NAMALWA (cell line): ENCODE data around the gene GRIK5.

ENCODE experiments used
- DNase-seq: peaks from one replicate; pipeline ENCODE4 v3.0.0-alpha.2; 2015; ENCODE audit warnings: low spot score

The GRIK5 gene

DNA sequence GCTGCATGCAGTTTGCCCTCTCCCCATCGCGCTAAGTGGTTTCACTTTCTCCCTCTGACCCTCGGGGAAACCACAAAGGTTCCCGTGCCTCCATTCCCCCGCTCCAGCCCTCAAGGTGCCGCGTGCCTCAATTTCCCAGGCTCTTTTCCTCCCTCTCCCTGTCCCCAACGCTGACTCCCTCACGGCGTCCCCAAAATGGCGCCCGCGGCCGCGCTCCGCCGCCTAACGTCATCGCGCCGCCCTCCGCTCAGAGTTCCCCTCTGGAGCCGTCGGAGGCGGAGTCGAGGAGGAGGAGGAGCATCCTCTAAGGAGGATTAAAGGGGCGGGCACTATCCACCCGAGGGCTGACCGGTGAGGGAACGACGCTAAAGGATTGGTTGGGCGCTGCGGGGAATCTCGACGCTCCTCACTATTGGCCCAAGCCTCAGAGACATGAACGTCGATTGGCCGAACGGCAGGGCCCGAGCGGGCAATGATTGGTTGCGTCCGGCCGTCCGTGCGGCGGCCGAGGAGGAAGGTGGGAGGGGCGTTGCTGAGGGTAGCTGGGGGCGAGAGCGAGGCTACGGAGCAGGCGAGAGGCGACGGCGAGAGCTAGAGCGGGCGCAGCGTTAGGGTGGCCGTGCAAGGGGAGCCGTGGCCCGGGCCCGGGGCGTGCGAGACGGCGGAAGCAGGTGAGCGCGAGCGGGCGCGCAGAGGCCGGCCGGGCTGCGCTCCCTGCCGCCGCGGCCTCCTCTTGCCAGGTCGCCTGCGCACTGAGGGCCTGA lies 5.8 kb upstream of the GRIK5 start, which contains the start of gene ZNF574:
Gene ZNF574, plus strand, starts transcription at position 551 of the 764 bp plus-strand sequence. CDS start 2,441 bp downstream, outside the sequence.
- peak; percentile 100 for DNase-seq

DNA sequence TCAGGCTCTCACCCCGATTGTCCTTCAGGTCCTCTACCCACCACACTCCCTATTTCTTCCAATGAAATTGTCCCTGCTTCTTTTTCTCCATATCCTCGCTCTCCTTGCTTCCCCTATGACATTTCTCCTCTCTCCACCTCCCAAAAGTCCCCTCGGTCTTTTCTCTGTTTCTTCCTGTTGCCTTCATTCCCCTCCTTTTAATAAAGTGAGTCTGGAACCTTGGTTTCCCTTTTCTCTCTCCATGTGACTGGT lies 5.3 kb upstream of the GRIK5 start:
- no peak for DNase-seq

DNA sequence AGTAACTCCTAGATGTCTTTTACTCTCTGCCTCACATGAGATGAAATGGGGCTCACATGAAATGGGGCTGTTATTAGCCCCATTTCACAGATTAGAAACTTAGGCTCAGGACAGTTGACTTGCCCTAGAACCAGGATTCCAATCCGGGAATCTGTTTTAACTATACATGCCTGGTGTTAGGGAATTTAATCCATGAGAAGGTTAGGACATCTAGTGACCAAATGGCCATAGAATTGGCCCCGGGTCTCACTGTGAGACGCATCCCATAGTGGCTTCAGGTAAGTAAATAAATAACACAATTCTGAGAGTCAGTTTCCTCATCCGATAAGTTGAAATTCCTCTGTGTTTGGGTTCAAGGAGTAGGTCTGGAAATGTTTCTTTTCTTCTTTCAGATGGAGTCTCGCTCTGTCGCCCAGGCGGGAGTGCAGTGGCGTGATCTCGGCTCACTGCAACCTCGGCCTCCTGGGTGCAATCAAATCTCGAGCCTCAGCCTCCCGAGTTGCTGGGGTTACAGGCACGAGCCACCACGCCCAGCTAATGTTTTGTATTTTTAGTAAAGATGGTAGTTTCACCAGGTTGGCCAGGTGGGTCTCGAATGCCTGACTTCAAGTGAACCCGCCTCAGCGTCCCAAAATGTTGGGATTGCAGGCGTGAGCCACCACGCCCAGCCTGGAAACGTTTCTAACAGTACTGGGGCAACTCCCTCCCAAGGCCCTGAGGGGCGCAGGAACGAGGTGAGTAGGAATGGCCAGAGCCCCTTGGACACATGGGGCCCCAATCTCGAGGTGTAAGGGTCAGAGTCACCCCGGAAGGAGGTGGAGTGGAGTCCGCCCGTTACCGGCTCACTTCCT lies 4.7 kb upstream of the GRIK5 start:
- no peak for DNase-seq

DNA sequence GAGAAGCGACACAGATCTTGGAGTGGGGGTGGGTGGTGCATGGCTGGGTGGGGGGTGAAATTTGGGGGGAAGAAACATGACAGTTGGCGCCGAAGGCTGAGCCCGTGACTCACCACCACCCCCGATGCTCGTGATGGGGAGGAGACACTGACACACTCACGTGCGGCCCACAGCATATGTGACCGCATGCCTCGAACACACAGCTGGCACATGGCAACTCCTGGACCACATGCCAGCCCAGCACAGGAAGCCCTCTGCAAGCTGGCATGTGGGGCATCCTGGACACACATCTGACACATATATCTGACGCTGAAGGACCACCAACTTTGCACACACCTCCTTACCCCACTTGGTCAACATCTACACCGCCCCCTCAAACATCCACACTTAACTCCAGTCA lies 1.2 kb upstream of the GRIK5 start:
- DNase-seq, result no peak

DNA sequence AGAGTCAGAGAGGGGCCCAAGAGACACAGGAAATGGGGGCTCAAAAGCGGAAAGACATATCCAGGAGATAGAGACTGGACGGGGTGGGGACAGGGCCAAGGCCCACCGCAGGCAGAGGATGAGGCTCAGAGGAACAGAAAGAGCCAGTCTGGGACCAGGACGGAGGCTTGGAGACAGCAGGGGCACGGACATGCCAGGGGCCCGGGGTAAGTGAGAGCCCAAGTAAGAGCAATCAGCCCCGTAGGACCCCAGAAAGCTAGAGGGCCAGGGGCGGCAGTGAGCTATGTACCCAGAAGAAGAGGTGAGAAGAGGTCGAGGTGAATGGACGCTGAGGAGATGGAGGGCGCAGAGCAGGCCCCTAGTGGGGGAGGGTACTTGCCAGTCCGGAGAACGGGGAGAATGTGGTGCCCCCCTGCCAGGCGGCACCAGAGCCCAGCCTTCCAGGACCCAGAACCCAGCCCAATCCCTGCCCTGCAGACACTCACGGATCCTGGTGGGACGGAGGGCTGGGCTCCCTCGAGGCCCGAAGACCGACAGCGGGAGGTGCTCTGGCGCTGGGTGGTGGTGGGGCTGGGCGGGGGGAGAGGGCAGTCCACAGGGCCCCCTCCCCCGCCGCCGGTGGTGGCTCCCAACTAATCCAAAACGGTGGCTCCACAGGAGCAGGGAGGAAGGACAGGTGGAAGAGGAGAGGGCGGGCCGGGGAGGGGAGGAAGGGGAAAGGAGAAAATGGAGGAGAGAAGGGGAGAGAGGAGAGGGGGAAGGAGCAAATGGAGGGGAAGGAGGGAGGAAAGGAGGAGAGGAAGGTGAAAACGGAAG lies 1.0 kb downstream of the GRIK5 start:
- no peak for DNase-seq

DNA sequence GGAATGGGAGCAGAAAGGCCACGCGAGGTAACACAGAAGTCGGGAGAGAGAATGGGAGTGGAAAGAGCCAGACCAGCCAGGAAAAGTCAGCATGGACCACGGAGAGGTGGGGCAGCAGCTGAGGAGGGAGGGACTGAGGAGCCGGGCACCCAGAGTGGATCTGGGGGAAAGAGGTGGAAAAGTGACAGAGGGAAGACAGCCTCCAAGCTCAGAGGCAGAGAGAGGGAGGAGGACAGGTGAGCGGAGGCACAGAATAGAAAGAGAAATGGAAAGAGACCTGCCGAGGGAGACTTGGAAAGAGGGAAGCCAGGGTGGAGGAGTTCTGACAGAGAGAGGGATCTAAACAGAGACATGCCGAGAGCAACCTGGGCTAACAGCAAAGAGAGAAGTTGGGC lies 1.6 kb downstream of the GRIK5 start:
- no peak for DNase-seq

DNA sequence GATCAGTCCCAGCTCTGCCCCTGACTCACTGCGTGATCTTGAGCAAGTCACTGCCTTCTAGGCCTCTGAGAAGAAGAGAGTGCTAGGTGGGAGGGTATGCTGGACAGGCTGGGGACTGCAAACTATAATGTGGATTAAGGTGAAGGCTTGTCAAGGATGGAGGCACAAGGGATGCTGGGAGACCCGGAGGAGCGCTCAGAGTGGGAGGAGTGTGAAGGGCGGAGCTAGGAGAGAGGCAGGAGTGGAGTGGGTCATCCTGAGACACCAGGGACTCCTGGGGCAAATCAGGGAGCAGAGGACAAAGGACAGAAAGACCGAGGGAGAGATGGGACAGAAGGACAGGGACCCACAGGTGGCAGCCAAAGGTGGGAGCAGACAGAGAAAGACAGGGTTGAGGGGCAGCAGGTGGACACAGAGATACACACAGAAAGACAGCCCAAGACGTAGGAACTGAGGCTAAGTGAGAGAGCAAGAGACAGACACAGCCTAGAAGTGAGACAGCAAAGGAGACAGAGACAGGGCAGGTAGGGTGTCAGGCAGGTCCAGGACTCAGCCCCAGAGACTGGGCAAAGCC lies 2.6 kb downstream of the GRIK5 start:
- no peak for DNase-seq

DNA sequence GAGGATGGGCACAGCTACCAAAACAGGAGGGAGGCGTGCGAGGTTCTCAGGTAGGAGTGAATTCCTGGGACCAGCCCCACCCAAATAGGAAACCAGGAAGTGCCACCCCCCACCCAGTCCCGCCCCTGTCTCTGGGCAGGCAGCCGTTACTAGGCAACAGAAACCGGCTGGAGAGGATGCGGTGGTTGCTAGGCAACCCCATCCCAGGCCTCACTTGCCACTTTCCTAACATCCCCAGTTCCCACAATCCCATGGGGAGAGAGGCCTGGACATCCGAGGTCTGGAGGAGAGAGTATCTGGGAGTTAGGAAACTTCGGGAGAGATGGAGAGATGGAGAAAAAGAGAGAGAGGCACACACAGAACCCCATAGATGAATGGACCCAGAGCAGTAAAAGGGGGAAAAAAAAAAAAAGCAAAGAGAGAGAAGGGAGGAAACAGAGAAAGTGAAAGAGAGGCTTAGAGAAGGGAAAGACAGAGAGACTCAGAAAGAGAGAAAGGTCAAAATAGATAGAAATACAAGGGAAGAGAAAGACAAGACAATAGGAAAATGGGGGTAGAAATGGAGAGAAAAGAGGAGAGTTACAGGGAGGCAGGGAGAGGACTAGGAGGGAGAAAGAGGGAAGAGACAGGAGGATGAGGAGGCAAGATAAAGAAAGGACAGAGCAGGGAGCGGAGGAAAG lies 3.8 kb downstream of the GRIK5 start:
- DNase-seq, result peak; percentile 44

DNA sequence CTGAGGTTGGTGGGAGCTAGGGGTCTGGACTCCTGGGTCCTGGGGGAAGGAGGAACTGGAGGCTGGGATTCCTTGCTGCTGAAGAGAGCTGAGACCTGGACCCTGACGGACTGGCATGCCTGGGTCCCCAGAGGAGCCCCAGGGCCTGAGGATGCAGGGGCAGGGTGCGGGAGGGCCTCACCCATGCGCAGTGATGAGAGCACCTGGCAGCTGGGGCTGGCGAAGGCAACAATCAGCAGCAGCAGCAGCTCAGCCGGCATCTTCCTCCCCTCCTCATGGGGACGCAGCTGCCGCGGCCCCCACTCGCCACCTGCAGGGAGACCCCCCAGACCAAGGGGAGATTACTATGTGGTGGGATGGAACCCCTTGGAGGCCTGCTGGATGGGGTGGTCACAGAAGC lies 4.5 kb downstream of the GRIK5 start:
- no peak for DNase-seq

DNA sequence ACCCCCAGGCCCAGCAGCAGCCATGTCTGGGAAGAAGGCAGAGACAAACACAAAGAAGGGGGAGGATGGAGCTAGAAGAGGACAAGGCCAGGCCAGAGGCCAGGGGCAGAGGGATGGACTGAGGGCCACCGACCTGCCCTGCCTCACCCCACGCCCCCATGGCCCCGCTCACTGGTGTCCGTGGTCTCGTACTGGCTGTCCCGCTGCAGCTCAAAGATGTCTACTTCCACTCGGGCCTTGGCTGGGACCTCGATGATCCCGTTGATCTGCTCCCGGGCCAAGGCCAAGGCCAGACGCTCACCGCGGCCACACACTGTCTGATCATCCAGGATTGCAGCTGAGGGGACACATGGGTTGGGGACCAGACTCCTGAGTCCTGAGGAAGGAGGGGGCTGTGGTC lies 5.0 kb downstream of the GRIK5 start:
- DNase-seq, result no peak

DNA sequence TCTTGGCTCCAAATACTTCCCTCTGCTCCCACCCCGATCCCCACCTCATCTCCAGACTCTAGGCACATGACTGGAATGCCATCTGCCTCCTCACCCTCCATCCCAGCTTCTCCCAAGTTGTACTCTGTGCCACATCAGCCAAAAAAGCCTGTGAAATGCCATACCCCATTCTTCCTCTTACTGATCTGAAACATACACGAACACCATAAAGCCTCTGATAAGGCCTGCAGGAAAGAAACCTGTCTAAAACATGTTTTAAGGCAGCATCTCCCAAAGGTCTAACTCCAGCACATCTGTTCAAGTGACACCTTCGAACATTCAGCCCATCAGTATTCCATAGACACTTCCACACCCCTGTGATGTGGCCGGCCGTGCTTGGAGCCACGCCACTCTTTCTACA lies 5.6 kb downstream of the GRIK5 start:
- DNase-seq, result no peak

DNA sequence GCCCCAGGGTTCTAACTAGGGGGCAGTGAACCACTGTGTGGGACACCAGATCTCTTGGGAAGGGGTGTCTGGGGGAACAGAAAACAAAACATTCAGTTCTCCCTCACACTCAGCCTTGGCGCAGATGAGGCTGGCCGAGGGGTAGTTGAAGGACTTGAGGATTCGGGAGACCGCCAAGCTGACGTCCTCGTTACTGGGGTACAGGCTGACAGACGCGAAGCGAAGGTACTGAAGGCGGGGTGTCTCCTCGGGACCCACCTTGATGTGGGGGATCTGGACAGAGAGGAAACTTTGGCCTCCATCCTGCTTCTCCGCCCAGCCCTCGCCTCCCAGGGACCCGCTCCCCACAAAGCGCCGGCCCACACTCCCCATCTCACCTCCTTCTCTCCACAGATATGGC lies 7.6 kb downstream of the GRIK5 start:
- DNase-seq, result no peak

DNA sequence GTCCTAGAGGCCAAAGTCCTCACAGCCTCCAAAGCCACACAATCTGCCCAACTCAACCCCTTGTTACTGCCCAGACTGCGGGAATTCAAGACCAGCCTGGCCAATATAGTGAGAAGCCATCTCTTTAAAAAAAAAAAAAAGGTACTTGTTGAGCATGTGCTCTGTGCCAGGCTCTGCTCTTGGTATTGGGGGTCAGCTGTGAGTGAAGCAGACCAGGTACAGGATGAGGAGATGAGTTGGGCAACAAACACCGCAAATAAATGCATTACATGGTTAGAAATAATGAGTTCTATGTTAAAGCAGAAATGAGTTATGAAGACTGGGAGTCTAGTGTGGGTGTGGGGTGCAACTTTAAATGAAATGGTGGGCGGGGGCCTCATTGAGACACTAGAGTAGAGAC lies 9.9 kb downstream of the GRIK5 start:
- DNase-seq, result no peak

DNA sequence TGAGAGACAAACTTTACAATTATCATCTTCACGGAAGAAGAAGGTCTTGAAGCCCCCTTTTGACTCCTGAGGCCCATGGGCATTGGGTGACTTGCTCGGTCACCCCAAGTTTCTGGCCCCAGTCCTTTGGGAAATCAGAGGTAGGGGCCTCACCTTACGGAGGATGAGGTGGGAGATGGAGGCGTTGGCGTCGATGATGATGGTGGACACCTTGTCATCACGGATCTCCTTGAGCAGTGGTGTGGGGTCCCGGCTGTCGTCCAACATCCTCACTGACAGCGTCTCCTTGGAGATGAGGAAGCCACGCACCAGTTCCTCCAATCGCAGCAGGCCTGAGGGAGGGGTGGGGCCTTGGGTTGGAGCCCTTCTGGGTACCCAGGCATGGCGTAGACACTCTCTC lies 10.8 kb downstream of the GRIK5 start:
- no peak for DNase-seq

DNA sequence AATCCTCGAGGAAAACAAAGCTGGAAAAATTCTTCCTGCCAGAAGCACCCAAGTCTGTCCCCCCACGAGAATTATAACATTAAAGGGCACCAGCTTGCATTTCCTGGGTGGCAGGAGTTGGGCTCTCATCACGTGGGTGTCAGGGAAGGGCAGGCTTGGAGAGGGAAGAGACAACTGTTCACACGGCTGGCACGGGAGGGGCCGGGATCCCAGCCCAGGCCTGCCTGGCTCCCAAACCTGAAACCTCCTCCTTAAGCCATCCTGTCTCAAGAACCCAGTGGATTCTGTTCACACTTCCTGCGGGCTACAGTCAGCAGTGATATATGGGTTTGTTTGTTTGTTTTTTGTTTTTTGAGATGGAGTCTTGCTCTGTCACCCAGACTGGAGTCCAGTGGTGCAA lies 12.2 kb downstream of the GRIK5 start:
- no peak for DNase-seq

DNA sequence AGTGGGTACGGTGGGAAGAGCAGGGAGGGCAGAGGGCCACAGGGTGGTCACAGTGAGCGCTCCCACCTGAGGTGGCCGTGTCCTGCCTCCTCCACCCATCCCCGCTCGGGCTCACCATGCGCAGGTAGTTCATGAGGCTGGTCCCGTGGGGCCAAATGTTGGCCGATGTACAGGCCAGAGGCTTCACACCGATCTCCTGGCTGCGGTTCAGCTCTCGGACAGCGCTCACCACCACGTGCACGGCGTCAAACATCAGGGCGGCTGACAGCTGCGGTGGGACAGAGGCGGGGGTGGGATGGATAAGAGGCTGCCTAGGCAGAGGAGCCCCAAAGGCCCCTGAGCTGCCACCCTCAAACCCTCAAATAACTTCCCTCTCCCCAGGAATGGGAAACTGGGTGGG lies 15.8 kb downstream of the GRIK5 start:
- DNase-seq, result no peak

DNA sequence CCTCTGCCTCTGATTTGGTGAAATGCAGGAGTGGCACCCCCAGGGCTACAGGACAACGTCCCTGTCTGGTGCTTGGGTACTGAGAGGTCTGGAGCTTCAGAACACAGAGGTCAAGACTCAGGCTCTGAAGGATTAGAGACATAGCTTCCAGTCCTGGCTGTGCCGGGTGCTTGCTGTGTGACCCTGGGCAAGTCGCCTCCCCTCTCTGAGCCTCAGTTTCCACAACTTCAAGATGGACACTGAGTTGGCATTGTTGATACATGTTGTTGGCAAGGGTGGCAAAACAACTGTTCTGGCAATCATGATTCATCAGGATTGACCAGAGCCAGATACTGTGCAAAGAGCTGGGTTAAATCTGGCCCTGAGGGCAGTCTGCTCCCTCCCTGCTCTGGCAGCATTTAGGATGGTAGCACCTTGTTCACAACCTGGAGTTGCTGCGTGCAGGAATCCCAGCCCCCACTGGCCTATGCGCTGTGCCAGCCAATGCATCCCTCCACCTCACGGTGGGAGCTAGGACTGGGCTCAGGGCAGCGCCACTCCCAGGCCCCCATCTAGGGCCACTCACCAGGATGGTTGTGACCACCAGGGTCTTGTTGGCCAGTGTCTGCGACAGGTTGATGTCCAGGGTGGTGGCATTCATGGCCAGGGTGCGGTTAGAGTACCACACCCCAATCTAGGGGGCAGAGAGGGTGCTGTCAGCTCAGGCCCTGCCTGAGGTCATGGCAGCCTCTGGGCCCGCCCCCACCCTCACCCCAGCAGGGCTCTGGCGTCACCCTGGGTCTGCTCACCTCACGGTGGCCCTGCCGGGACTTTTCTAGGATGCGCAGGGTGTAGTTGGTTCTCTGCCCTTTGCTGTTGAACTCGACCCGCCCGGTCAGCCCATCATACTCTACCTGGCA lies 16.7 kb downstream of the GRIK5 start:
- no peak for DNase-seq

DNA sequence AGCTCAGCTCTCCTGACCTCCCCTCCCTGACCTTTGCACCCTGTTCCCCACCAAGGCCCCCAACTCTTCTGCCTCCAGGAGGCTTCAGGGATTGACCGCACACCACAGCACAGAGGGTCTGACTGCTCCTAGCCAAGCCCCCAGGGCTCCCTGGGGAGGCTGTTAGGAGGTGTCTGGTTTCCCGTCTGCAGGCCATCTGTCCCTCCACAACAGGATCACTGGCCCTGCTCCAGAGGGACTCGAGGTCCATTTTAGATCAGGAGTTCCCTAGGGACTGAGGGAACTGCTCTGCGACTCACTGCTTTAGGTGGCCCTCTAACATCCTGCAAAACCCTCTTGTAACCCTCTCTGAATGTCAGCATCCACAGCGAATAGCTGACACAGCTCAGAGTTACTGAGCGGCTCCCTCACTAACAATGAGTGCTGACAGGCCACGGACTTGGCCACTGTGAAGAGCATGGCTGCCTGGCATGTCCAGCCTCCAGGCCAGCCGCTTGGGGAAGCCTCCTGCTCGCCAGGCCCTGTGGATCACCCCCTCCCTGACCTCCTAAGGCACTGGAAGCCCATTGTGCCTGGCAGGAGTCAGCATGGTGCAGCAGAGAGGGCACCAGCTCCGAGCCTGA lies 17.7 kb downstream of the GRIK5 start:
- DNase-seq, result no peak

DNA sequence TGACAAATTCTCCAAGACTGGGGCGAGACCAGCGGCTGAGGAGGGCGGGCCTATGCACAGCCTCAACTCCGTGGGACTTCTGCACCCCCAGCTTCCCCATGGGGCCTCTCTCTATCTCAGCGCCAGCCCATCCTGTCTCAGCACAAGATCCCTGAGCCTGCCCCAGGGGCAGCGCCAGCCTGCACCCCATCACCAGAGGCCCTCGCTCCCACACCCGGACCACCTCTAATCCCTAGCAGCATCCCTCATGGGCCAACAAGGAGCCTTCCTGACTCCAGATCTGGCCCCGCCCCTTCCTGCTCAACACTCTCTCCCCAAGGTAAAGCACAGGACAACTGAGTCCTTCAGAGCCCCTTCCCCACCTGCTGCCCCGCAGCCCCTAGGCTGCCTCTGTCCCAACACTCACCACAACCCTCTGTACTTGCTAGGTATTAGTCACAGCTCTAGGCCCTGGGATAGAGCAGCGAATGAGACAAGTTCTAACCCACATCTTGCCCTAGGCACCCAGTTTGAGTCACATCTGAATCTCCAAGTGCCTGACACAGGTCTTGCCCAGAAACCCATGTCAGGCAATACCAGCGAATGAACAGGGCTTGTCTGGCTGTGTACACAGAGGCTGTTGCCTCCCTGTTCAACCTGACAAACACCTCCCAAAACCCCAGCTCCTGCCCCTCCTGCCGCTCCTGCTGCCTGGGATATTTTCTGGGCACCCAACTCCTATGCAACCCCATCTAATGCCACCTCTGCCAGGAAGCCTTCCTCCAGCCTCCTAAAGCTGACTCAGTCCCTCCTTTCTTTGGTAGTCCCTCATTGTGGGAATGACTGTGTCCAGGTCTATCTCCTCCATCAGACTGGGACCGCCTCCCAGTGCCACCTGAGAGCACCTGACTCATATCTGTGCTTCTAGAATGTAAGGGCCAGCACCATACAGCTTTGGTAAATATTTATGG lies 18.6 kb downstream of the GRIK5 start:
- no peak for DNase-seq
